Skin epidermis (tissue), 12 donors: ENCODE results near the gene POU3F3.

Source experiments
- H3K27ac ChIP-seq, 21 experiments: fragments of 200-600 bp; sonication (generic) in 11 of 21; one replicate each; pipeline ENCODE4 v1.5.0; 2020; ENCODE audit warnings: mild to moderate bottlenecking in 3 of 21, inconsistent platforms in 2 of 21, moderate library complexity in 2 of 21
- H3K4me3 ChIP-seq, 7 experiments: fragments of 200-600 bp; sonication (generic) in 2 of 7; one replicate each; pipeline ENCODE4 v1.5.0; 2020; ENCODE audit warnings: inconsistent platforms in 2 of 7, mild to moderate bottlenecking in 2 of 7, moderate library complexity in 1 of 7

Gene POU3F3

DNA sequence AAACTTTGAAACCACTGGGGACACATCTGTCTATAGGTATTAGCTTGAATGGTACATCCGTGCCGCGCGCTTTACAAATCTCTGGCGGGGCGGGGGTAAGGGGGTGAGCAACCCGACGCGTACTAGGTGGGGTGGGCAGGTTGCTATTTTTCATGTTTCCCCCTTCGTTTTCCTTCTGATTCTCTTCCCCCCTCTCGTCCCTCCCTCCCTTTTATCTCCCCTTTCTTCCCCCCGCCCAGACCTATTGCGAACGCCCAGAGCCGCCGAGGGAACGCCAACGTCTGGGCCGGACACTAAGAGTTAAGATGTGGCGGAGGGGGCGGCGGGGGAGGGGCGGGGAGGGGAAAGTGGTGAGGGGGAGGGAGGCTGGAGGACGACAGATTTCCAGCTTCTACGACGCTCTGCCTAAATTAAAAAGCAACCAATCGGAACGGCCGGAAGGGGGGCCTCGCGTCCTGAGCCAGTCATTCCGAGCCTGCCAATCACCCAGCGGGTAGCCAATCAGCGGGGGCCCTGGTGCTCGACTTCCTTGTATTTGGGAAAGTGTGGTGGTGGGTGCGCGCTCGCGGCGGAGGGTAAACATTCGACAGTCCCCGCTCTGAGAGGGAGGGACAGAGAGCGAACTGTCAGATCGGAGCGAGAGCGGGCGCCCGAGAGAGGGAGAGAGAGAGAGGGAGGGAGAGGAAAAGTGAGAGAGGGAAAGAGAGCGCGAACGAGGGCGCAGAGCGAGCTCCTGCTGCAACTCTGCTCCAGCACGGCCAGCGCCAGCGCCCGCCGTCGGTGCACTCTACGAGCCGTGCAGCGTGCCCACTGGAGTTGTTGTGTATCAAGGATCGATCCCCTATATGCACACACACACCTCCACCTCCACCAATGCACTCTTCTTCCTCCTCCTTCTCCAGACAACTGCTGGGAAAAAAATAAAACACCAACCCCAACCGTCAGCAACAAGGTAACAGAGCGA lies at the start of gene POU3F3:
Gene POU3F3, plus strand, starts transcription at position 582 of the 964 bp plus-strand sequence. CDS start 1,396 bp downstream, outside the sequence.
- peak within 1 kb of the TSS; percentile 16 to 49 (median 22) for H3K4me3 ChIP-seq
- H3K27ac ChIP-seq: peak within 1 kb of the TSS in 6 of 21 experiments; percentile 46 to 74 (median 62)

DNA sequence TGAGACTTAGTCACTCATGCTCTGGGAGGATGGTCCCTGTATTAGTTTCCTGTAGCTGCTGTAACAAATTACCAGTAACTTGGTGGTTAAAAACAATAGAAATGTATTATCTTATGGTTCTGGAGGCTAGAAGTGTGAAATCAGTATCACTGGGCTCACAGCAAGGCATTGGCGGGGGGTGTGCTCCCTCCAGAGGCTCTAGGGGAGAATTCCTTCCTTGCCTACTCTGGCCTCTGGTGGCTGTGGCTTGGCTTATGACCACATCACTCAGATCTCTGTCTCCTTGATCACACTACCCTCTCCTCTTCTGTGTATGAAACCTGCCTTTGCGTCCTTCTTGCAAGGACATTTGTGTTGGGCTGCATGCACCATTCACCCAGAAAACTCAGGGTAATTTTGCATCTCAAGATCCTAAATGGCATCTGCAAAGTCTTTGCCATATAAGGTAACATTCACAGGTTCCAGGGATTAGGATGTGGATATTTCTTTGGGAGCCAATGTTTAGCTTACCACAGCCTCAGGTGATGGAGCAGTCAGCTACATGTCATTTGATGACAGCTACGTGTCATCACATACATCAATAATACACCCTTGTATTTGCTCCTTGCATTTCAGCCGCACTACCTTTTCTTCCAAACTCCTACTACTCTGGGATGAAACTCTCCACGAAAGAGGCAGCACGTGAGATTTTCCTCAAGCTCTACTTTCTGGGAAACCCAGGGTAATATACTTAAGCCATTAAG lies 49.6 kb upstream of the POU3F3 start:
- Histone ChIP-seq H3K4me3 (no peak overlapping the region), H3K27ac (no peak overlapping the region)

DNA sequence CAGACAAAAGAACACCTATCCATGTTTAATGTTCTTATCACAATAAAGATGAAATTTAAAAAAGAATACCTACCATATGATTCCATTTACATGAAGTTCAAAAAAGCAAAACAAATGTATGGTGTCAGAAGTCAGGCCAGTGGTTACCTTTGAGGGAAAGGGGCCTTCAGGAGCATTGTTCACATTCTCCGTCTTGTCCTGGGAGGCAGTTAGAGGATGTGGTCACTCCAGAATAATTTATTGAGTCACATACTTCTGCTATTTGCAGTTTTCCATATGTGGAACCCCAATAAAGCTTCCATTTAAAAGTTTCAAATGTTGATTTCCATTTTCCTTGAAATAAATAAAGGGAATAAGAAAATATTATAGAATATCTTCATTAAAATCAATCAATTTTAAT lies 41.6 kb upstream of the POU3F3 start:
- Histone ChIP-seq H3K4me3 (no peak overlapping the region), H3K27ac (no peak overlapping the region)

DNA sequence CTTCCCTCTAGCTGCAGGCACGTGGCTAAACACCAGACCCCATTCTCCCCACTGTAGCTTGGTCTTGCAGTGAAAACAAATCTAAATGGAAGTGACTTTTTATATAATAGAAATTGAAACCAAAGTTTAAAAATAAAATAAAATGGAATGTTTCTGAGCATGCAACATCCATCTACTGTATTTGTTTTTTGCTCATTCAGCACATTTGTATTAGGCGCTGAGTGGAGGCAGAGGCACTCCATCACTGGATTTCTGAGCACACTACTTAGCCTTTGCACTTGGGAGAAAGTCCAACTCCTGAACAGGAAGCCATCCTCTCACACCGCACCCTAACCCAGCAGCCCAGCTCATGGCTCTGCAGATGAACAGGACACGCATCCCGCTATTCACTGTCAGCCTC lies 37.8 kb upstream of the POU3F3 start:
- Histone ChIP-seq H3K4me3 (no peak overlapping the region), H3K27ac (no peak overlapping the region)

DNA sequence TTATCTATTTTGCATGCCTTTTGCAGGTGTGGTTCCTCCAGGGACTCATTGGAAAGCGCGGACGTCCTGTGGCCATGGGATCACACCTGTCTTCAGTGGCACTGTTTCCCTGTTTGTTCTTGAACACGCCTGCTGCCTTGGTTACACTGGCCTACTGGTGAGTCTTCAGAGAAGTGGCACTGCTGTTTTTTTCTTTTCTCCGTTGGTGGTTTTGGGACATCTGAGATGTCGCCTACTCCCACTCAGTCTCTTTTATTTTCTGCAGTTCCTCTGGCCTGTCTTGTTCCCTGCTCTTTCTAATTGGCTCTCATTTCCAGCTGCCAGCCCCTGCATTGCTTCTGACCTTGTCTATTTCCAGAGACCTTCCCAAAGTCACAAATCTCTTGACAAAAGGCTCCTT lies 35.7 kb upstream of the POU3F3 start:
- Histone ChIP-seq H3K27ac (no peak overlapping the region), H3K4me3 (no peak overlapping the region)

DNA sequence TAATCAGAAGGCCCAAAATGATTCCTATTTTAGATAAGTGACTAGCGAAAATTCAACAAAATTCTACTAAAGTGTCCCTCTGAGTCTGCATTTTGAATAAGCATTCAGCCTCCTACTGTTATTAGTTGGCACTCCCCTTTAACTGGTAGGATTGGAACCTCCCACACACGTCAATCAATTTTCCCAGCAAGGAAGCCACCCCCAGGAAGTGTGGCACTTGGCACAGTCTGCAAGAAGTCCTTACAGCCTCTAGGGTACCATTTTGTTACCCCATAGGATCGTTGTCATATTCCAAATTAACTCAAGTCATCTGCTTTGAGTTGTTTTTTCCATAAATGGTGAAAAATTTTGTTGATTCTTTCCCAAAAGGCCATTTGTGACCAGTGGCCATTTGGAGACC lies 33.8 kb upstream of the POU3F3 start:
- H3K27ac ChIP-seq: no peak overlapping the region
- H3K4me3 ChIP-seq: no peak overlapping the region

DNA sequence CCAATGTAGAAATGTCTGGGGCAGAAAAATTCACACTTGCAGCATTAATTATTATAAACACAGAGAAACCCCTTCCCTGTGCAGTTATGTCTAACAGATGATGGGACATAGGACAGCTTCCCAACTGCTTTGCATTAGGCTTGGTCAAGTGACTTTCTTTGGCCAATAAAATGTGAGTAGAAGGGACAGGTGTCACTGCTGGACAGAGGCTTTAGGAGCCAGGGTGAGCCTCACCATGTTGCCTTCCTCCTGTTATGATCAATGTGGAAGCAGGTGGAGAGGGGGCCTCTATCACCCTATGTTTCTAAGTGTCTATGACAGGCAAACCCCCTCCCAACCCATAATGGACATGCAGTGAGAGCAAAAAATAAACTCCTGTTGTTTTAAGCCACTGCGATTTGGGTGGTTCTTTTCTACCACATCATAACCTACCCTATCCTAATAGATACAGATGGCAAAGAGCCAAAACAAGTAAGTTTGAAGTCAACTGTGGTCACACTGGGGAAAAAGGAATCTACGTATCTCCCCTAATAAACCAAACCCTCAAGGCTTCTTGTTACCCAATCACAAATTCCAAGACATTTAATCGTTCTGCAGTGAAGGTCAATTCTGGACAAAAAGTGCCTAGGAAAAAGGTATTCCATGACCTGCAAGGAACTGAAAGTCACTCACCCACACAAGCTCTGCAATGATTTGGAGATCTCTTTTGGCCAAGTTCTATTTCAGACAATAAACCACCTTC lies 28.6 kb upstream of the POU3F3 start:
- H3K27ac ChIP-seq: no peak overlapping the region
- H3K4me3 ChIP-seq: no peak overlapping the region

DNA sequence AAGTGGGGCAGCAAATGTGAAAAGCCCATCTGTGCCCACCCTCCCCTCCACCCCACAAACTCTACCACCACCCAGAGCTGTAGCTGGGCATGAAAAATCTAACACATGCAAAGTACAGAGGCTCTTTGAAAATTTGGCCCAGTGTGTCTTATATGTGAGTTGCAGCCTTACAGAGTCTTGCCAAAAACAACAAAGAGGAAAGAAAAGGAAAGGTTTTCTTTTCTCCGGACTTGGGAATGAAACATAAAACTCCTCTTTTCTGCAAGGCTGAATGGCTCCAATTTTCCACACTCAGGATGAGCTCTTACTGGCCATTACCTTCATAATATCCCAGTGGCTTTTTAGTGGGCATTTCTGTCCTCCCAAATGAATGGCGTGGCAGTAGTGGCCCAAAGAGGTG lies 27.9 kb upstream of the POU3F3 start:
- H3K27ac ChIP-seq: no peak overlapping the region

DNA sequence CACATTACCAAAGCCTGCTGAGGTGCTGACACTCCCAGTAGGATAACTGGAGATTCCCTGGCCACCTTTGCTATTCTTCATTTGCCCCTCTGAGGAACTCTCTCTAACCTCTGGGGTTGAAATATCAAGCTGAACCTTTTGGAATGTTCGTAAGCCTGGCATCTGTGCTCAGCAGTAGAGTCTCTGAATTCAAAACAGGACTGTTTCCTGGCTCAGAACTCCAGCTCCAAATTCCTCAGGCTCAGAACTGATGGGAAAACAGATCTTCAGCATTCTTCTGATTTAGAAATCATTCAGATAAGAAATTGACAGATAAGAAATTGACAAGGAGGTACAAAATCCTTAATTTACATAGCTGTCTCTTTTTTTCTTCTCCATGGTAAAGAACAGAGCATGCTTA lies 22.2 kb upstream of the POU3F3 start:
- no peak overlapping the region for H3K27ac ChIP-seq
- H3K4me3 ChIP-seq: no peak overlapping the region

More for the DNA sequence above, 27.9 kb upstream of the POU3F3 start:
- no peak overlapping the region for H3K4me3 ChIP-seq

DNA sequence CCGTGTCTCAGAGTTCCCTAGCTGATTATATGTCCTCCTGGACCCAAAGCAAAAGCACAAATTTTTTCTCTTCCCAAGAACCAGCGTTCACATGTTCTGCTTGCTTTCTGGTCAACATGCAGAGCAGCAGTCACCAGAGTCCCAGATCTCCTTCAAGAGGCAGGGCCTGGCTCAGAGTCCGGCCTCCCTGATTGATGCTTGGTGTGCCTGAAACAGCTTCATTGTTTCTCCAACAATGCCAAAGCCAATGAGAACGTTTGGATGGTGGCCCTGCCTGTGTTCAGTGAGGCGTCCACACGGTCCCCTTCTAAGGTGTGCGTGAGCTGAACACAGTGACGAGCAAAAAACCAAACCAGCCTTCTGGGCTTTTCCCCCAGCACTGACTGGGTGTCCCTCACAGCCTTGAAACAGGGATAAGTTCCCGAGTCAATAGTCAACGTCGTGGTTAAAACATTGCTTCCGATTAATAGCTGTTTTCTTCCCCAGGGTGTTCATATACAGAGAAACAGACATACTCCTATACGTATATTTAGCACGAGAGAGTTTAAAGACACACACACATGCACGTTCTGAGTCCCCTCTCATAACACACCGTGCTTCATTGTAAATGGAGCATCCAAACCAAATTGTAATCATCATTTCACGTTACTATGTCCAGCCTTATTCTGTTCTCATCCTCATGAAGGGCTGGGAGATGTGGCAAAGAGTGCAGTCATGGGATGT lies 19.3 kb upstream of the POU3F3 start:
- Histone ChIP-seq H3K4me3 (no peak overlapping the region), H3K27ac (no peak overlapping the region)

DNA sequence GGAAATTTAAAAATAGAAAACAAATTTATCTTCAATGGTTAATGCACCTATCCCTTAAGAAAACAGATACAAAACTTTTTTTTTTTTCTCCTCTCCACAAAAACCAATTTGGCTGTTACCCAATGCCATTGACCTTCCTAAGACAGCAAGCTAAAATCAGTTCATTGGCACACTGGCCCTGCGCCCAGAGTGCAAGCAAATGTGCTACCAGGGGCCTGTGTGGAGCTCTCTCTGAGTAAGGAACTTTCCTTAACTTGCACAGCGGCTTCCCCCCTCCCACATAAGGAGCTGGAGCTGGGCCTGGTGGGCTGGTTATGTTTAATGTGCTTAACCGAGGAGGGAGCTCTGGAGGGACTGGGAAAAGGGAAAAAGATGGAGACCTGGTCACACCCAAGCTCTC lies 17.6 kb upstream of the POU3F3 start:
- Histone ChIP-seq H3K27ac (no peak overlapping the region), H3K4me3 (no peak overlapping the region)

DNA sequence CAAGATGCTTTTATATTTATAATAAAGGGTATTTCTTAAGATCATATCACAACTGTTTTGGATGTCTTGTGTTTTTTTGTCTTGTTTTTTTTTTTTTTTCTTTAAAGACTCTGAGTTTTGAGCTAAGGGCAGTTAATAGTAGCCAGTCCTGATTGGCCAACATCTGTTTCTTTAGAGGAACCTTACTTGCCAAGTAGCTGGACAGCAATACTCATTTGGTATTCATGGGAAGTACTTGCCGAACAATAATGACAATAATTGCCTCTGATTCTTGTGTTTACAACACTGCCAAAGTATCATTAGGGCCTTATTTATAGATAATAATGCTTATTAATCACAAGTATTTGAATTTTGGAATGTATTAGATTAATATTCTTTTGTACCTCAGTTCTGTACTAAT lies 17.1 kb upstream of the POU3F3 start:
- Histone ChIP-seq H3K4me3 (no peak overlapping the region), H3K27ac (no peak overlapping the region)

DNA sequence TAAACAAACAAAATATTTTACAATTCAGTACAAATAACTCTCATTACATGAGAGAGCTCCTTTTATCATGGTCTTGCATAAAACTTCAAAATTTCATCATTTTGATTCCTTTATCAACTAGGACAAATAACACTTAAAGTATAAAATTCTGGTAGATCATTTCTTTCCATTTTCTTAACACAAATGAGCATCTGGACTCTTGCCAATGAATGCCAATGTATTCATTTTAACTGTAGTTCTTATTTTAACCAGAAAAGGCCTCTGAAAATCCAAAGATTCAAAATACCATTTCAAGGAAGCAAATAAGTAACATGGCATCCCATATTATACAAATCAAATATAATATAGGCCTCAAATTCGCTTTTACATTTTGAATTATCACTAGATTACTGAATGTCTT lies 13.8 kb upstream of the POU3F3 start:
- Histone ChIP-seq H3K27ac (no peak overlapping the region), H3K4me3 (no peak overlapping the region)

DNA sequence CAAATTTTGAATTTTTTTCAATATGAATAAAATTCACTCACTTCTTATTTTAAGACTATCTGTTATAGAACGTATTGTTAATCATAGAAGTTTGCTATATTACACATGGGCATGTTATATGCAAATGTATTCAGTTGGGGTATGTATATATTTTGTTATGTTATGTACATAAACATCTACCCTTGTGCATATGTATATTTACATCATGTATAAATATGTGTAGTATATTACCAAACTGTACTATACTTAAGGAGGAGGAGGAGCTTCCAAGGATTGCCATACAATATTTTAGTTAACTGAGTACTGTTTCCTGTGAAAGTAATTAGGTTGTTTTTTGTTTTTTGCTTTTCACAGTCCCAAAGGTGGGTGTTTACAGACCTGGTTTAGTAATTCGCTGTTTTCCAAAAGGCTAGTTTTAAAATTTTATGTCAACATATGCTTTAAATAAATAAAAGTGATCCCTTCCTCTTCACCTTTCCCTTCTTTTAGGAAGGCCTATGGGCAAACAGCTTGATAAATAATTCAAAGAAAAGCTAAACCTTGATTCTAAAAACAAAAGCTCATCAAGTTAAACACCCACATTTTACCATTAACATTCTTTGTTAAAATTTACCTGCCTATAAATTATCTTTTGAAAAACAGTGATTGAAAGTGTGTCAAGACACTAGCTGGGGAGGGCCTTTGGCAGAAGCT lies 12.9 kb upstream of the POU3F3 start:
- H3K4me3 ChIP-seq: no peak overlapping the region
- H3K27ac ChIP-seq: no peak overlapping the region

DNA sequence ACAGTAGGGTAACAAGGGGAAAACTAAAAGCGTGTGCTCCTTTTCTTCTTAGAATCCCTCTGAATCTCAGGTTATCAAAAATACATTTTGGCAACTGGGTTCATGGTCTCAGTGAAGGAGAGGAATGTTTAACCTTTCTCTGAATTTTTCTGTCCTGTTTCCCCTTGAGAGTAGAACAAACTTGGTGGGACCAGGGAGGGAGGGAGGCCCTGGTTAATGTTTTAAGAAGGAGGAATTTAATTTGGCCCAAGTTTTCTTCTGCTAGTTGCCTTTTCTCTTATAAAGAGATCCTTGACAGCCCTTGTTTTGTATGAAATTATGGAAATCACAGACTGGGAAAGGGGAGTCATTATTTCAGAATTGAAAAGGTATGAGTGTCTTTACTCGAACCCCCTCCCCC lies 12.2 kb upstream of the POU3F3 start:
- H3K4me3 ChIP-seq: no peak overlapping the region

DNA sequence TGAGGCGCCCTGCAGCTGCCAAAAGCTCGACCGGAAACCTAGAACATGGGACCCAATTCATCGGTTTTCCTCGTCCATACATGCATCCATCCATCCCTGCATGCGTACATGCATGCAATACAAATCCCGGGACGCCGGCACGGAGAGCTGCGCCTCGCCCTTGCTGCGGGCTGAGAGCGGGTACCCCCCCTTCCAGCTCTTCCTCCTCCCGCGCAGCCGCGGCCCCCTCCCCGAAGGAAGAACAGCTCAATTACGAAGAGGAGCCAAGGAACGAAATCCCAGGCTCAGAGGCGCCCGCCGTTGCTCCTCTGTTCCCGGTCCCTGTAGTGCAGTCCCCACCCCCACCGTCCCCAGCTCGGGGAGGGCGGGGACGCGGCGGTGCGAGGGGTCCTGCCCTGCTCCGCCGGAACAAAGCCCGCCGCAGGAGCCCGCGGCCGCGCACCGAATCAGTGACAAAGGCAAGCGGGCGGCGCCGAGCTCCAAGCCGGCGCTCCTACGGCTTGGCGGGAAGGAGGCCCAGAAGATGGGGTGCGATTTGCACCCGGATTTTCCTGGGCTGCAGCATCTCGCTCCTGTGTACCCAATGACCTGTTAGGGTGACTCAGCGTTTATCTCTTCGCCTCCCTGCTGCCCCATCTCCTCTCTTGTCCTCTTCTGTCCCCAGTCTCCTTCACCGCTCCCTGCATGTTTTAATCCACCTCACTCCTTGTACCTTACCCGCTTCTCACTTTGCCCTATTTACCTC lies 8.9 kb upstream of the POU3F3 start:
- Histone ChIP-seq H3K4me3 (peak overlapping the region in 3 of 7 experiments; percentile 4 to 34 (median 12)), H3K27ac (peak overlapping the region in 1 of 21 experiments; percentile 74)

More for the DNA sequence above, 12.2 kb upstream of the POU3F3 start:
- no peak overlapping the region for H3K27ac ChIP-seq

DNA sequence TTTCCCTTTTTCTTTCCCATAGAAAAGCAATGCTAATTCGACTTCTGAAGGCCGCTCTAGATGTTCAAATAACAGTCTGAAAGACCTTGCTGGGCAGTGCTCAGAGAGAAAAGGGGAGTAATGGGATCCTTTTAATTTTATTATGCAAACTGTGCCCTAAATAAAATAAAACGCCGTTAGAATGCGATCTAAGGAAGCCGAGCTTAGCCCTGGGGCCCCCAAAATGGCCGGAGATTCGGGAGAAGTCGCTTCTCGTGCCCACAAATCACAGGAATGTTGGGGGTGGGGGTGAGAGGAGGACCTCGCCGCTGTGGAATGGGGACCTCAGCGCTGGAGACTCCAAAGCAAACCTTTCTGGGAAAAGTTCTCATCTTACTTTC lies 8.4 kb upstream of the POU3F3 start:
- Histone ChIP-seq H3K4me3 (peak overlapping the region in 1 of 7 experiments; percentile 34), H3K27ac (peak overlapping the region in 1 of 21 experiments; percentile 74)
